ENCODE data around the gene IRX1.

Gene IRX1

GRCh38 chr5:3650320-3650719 is 54.7 kb downstream of the IRX1 start:
- no peak for DNase-seq (ENCODE audit: low read depth in 2 of 2)

- DNase-seq (ENCODE audit: low read depth in 2 of 2), result no peak
Observed at GRCh38 chr5:3650868-3651267, 55.2 kb downstream of the IRX1 start.

All from stimulated activated CD4-positive, alpha-beta T cell treated with anti-CD3 and anti-CD28 coated beads, Interleukin-1b, Interleukin-23, amount 100 ng/mL, for 4 hours (primary cell).